ENCODE measurements around the gene CBR1.

Gene CBR1

GRCh38 chr21:36069713-36070583 is at the start of gene CBR1:
Gene CBR1 (plus strand): TSS chr21:36070024. CDS start chr21:36070116, 92 bp downstream.
- peak; percentile 94 for DNase-seq

DNA sequence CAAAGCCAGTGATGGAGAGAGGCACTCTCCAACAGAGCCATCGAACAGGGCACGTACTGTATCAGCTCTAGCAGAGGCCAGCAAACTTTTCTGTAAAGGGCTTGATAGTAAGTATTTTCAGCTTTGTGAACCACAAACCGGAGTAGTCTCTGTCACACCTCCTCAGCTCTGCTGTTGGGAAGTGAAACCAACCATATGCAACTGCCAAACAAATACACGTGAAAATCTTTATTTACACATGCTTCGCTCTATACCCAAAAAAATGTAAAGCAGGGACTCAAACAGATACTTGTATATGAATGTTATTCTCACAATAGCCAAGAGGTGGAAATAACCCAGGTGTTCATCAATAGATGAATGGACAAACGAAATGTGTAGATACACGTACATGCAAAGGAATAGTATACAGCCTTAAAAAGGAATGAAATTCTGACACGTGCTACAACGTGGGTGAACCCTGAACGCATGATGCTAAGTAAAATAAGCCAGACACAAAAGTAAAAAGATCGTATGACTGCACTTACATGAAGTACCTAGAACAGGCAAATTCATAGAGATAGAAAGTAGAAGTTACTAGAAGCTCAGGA is 48.5 kb upstream of the CBR1 start:
- DNase-seq = no peak

DNA sequence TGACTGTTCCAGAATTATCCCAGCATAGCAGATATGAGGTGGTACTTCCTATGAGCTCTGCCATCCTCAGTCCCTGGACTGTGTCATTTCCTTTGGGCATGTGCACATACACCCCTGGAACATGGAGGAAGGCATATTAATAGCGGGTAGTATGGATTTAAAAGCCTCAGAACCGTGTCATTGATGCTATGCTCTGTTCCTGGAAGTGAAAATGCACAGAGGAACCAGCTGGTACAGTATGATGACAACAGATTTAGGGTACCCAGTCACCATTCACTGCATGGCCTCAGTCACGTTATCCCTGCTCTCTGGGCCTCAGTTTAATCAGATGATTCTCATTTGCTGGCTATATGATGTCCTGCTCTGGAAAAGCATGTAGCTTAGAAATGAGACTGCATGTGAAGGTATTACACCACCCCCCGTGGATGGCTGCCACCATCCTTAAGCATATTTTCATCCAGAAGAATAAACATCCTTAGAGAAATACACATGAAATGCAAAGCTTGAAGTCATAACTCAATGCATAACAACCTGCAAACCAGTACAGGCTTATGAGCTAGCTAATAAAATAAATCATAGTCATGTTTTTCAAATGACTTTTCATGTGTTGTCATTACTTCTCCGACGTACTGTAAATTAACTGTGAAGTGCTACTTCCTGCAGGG is 47.3 kb upstream of the CBR1 start:
- DNase-seq = no peak

DNA sequence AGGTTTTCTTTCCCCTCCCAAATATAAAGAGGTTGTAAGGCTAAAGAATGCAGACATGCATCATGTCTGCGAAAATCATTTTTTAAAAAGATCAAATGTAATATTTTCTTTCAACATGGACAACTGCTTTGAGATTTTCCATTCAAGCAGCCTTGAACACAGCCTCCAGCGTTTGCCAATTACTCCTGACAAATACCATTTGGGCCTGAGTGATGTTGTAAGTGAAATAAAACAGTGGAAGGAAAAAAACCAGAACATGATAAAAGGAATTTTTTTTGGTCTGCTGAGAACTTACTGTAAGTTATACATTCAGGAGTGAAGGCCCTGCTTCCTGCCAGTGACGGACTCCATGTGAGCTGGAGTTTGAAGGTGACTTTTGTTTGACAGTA is 46.7 kb upstream of the CBR1 start:
- no peak for DNase-seq

- no peak for DNase-seq
These were observed 45.0 kb upstream of the CBR1 start for GRCh38 chr21:36024782-36025181.

- no peak for DNase-seq
These were observed 42.5 kb upstream of the CBR1 start for GRCh38 chr21:36027347-36027746.

- DNase-seq = peak; percentile 68
These were observed 41.4 kb upstream of the CBR1 start for GRCh38 chr21:36028127-36029069.

- no peak for DNase-seq
These were observed 40.5 kb upstream of the CBR1 start for GRCh38 chr21:36029309-36029708.

DNA sequence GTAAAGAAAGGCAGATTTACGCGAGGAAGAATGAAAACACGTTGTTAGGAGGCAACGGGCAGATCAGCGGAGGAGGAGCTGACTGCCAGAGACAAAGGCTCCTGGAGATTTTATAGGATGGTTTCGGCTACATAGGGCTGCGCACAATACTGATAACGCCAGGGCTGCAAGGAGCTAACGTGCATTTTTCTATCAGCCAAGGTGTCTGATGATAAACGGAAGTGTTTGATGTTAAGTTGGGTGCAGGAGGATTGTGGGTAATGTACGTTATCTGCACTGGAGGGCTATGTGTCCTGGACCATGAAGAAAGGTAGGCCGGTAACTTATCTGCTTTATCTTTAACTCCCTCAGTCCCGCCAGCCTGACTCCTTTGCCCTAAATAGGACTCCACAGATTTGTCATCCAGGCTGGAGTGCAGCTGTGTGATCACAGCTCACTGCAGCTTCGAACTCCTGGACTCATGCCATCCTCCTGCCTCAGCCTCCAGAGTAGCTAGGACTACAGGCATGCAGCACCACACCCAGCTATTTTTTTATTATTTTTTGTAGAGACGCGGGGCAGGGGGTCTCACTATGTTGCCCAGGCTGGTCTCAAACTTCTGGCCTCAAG is 39.1 kb upstream of the CBR1 start:
- no peak for DNase-seq

GRCh38 chr21:36032647-36033406 is 37.0 kb upstream of the CBR1 start:
- no peak for DNase-seq

GRCh38 chr21:36034211-36034913 is 35.5 kb upstream of the CBR1 start:
- no peak for DNase-seq

- no peak for DNase-seq
These were observed 34.4 kb upstream of the CBR1 start for GRCh38 chr21:36035381-36035791.

GRCh38 chr21:36038701-36039497 is 30.9 kb upstream of the CBR1 start:
- DNase-seq = no peak

GRCh38 chr21:36039861-36040260 is 30.0 kb upstream of the CBR1 start:
- DNase-seq = no peak

- peak; percentile 18 for DNase-seq
These were observed 29.4 kb upstream of the CBR1 start for GRCh38 chr21:36040389-36040788.

DNA sequence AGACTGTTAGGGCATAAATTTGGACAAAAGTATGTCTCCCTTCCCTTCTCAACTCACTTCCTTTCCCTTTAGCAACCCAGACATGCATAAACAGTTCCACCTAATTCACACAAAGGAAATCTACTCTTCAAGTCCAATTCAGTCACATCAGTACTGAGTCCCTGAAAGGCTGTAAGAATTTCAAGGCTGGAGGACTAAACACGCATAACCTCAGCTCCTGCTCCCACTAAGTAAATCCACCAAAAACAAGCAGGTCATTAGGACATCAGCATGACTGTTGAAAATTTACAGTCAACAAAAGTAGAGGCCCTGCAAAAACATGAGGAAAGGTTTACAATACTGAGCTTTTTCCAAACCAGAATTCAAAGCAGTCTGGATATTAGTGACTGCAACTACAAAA is 27.9 kb upstream of the CBR1 start:
- DNase-seq = no peak

GRCh38 chr21:36044056-36044455 is 25.8 kb upstream of the CBR1 start:
- no peak for DNase-seq

GRCh38 chr21:36045993-36046392 is 23.8 kb upstream of the CBR1 start:
- DNase-seq = no peak

- DNase-seq = no peak
These were observed 22.7 kb upstream of the CBR1 start for GRCh38 chr21:36047139-36047538.

- no peak for DNase-seq
These were observed 21.5 kb upstream of the CBR1 start for GRCh38 chr21:36048357-36048756.

Data from DMS53 (cell line).